GM18511 (cell line): ENCODE measurements around the gene C1orf122.
A peak's percentile ranks its signal among the peaks of the same experiment; 100 is the strongest.
"Not testable (repeated sequence)": the region's sequence is repeated elsewhere in the genome, so short reads cannot be mapped to it uniquely, and the experiment has no call there.

Experiments used
- ATAC-seq: cut with Tn5 transposase; IDR thresholded peaks from one replicate; pipeline ENCODE4 v1.9.1; 2021; ENCODE audit warnings: mild to moderate bottlenecking, moderate library complexity; ENCODE audit not compliant: unreplicated experiment

C1orf122 gene

GRCh38 chr1:37807555-37808368 is at the start of gene C1orf122, which contains the start of gene YRDC:
Gene C1orf122, plus strand, starts transcription at chr1:37807790. Its CDS starts 615 bp downstream, at chr1:37808405.
Gene YRDC, minus strand, starts transcription at chr1:37808208. Its CDS starts 28 bp downstream, at chr1:37808180.
- peak; percentile 89 for ATAC-seq

GRCh38 chr1:37759451-37759850 is 48.1 kb upstream of the C1orf122 start:
- ATAC-seq: no peak

GRCh38 chr1:37761416-37762095 is 46.0 kb upstream of the C1orf122 start:
- no peak for ATAC-seq

- ATAC-seq: no peak
Measured at GRCh38 chr1:37762516-37762915, 45.1 kb upstream of the C1orf122 start.

- ATAC-seq: no peak
Measured at GRCh38 chr1:37763791-37764413, 43.7 kb upstream of the C1orf122 start.

- no peak for ATAC-seq
Measured at GRCh38 chr1:37764414-37764825, 43.2 kb upstream of the C1orf122 start.

- ATAC-seq: no peak
Measured at GRCh38 chr1:37764888-37765441, 42.6 kb upstream of the C1orf122 start, which contains the start of gene EPHA10. Gene EPHA10, minus strand, starts transcription at chr1:37765120. Its CDS starts 54 bp downstream, at chr1:37765066.

GRCh38 chr1:37765916-37766664 is 41.5 kb upstream of the C1orf122 start:
- ATAC-seq: no peak

GRCh38 chr1:37767488-37767887 is 40.1 kb upstream of the C1orf122 start:
- no peak for ATAC-seq

GRCh38 chr1:37771440-37771839 is 36.1 kb upstream of the C1orf122 start:
- not testable (repeated sequence) for ATAC-seq

GRCh38 chr1:37776946-37777516 is 30.6 kb upstream of the C1orf122 start:
- no peak for ATAC-seq

- ATAC-seq: no peak
Measured at GRCh38 chr1:37778654-37779053, 28.9 kb upstream of the C1orf122 start.

GRCh38 chr1:37782491-37782890 is 25.1 kb upstream of the C1orf122 start:
- ATAC-seq: no peak

GRCh38 chr1:37792943-37793686 is 14.5 kb upstream of the C1orf122 start:
- ATAC-seq: no peak

GRCh38 chr1:37793773-37794371 is 13.7 kb upstream of the C1orf122 start, which contains the start of gene MANEAL:
Gene MANEAL, plus strand, starts transcription at chr1:37793847. Its CDS starts 336 bp downstream, at chr1:37794183.
- ATAC-seq: peak; percentile 62

- peak; percentile 29 for ATAC-seq
Measured at GRCh38 chr1:37794372-37795339, 12.9 kb upstream of the C1orf122 start.

GRCh38 chr1:37795340-37796125 is 12.1 kb upstream of the C1orf122 start:
- no peak for ATAC-seq
